GM23338 (cell line): ENCODE data around the gene COL18A1. TPM values are rescaled to one million over a fixed set of nuclear protein-coding genes. Genes with fewer than 3 reads are reported as not detected.

ENCODE experiments used
- ATAC-seq: fragments of 200-7000 bp; cut with Tn5 transposase; 3 replicates; pipeline ENCODE4 v1.9.1; 2020
- DNase-seq: peaks from one replicate; pipeline ENCODE4 v3.0.0-alpha.2; 2015; ENCODE audit warnings: low spot score
- H2AFZ ChIP-seq: fragments of 200-600 bp; sonication (generic); 2 replicates; pipeline ENCODE4 v1.8.0; 2016; ENCODE audit warnings: antibody characterized with exemption, mild to moderate bottlenecking, moderate library complexity
- H3F3A ChIP-seq: fragments of 200-600 bp; sonication (generic); replicated peaks from 2 replicates; pipeline ENCODE4 v1.8.0; 2017; ENCODE audit warnings: antibody characterized with exemption, mixed run types, low read depth
- H3K27ac ChIP-seq: fragments of 200-600 bp; sonication (generic); 2 replicates; pipeline ENCODE4 v1.6.1; 2016; ENCODE audit warnings: low read depth
- H3K27me3 ChIP-seq: fragments of 200-600 bp; sonication (generic); 2 replicates; pipeline ENCODE4 v1.8.0; 2016; ENCODE audit warnings: mild to moderate bottlenecking, mixed run types, moderate library complexity; ENCODE audit not compliant: insufficient read depth
- H3K36me3 ChIP-seq: fragments of 200-600 bp; sonication (generic); 2 replicates; pipeline ENCODE4 v1.8.0; 2016; ENCODE audit warnings: mild to moderate bottlenecking; ENCODE audit not compliant: insufficient read depth
- H3K4me1 ChIP-seq: fragments of 200-600 bp; sonication (generic); 2 replicates; pipeline ENCODE4 v1.8.0; 2016; ENCODE audit warnings: mild to moderate bottlenecking, moderate library complexity; ENCODE audit not compliant: insufficient read depth
- H3K4me2 ChIP-seq: fragments of 200-600 bp; sonication (generic); 2 replicates; pipeline ENCODE4 v1.7.1; 2017; ENCODE audit warnings: mixed run types
- H3K4me3 ChIP-seq: fragments of 200-600 bp; sonication (generic); 2 replicates; pipeline ENCODE4 v1.6.1; 2016; ENCODE audit warnings: mixed run types
- H3K79me2 ChIP-seq: fragments of 200-600 bp; sonication (generic); replicated peaks from 2 replicates; pipeline ENCODE4 v1.8.0; 2017; ENCODE audit warnings: mild to moderate bottlenecking; ENCODE audit not compliant: insufficient read depth
- H3K9me2 ChIP-seq: fragments of 200-600 bp; sonication (generic); 2 replicates; pipeline ENCODE4 v1.8.0; 2017; ENCODE audit not compliant: insufficient read depth
- H4K20me1 ChIP-seq: fragments of 200-600 bp; sonication (generic); replicated peaks from 2 replicates; pipeline ENCODE4 v1.8.0; 2017; ENCODE audit warnings: mild to moderate bottlenecking; ENCODE audit not compliant: insufficient read depth
- H3K27ac Mint-ChIP-seq: 2 replicates; pipeline ENCODE4 v1.8.0; 2020; ENCODE audit warnings: inconsistent platforms, mild to moderate bottlenecking, moderate library complexity, mixed read lengths
- H3K27me3 Mint-ChIP-seq: 3 replicates; pipeline ENCODE4 v1.8.0; 2022; ENCODE audit warnings: low read depth, mild to moderate bottlenecking, moderate library complexity, mixed read lengths, inconsistent platforms; ENCODE audit not compliant: insufficient read depth, poor library complexity
- H3K36me3 Mint-ChIP-seq: 3 replicates; pipeline ENCODE4 v1.8.0; 2021; ENCODE audit warnings: low read depth, mild to moderate bottlenecking, inconsistent platforms, moderate library complexity, mixed read lengths
- H3K4me1 Mint-ChIP-seq: 3 replicates; pipeline ENCODE4 v1.8.0; 2020; ENCODE audit warnings: mild to moderate bottlenecking, inconsistent platforms, mixed read lengths
- H3K4me3 Mint-ChIP-seq: 3 replicates; pipeline ENCODE4 v1.8.0; 2021; ENCODE audit warnings: moderate library complexity, mild to moderate bottlenecking, inconsistent platforms, mixed read lengths
- H3K9me3 Mint-ChIP-seq: 3 replicates; pipeline ENCODE4 v1.8.0; 2020; ENCODE audit warnings: moderate library complexity, mild to moderate bottlenecking, inconsistent platforms, mixed read lengths
- CREB1 ChIP-seq: fragments of 250-450 bp; sonication (Bioruptor Pico); IDR thresholded peaks from 2 replicates; pipeline ENCODE4 v1.5.0; 2020; ENCODE audit warnings: low read depth, mild to moderate bottlenecking, moderate library complexity
- EZH2 ChIP-seq: fragments of 200-600 bp; sonication (generic); IDR thresholded peaks from one replicate; pipeline ENCODE4 v1.8.0; 2017; ENCODE audit warnings: antibody characterized with exemption, mild to moderate bottlenecking, low read depth; ENCODE audit not compliant: unreplicated experiment
- EZH2phosphoT487 ChIP-seq: fragments of 200-600 bp; sonication (generic); IDR thresholded peaks from one replicate; pipeline ENCODE4 v1.8.1; 2018; ENCODE audit warnings: antibody characterized with exemption; ENCODE audit not compliant: unreplicated experiment
- POLR2AphosphoS5 ChIP-seq: IDR thresholded peaks from 2 replicates; pipeline ENCODE4 v1.6.1; 2016; ENCODE audit warnings: antibody characterized with exemption, low read depth
- ZNF331 ChIP-seq: fragments of 250-450 bp; sonication (Bioruptor Pico); IDR thresholded peaks from 2 replicates; pipeline ENCODE4 v1.5.0; 2020; ENCODE audit warnings: low read depth, mild to moderate bottlenecking, moderate library complexity
- ZNF462 ChIP-seq: fragments of 250-450 bp; sonication (Bioruptor Pico); IDR thresholded peaks from 2 replicates; pipeline ENCODE4 v1.5.0; 2020; ENCODE audit warnings: mild to moderate bottlenecking, moderate library complexity
- polyA plus RNA-seq: library from polyadenylated mRNA; unstranded; fragments of >200 nt; fragmentation: Nextera tagmentation; extraction: Ambion mirVana; gene quantifications from 2 replicates; pipeline ENCODE4 v1.2.1, GENCODE V29; 2016
- total RNA-seq: library from RNA; depleted of rRNA; stranded (reverse); fragments of >200 nt; shearing (Covaris generic); gene quantifications from 2 replicates; pipeline ENCODE4 v1.2.3, GENCODE V29; 2014
- TF ChIP-seq, protein P1 (sequence below): IDR thresholded peaks from one replicate; pipeline ENCODE4 v1.6.1; 2018; ENCODE audit warnings: antibody characterized with exemption; ENCODE audit not compliant: unreplicated experiment
- TF ChIP-seq, protein P2 (sequence below), 2 experiments: fragments of 200-600 bp in 1 of 2; sonication (generic) in 1 of 2; conservative IDR thresholded peaks; 2 replicates each; pipeline versions ENCODE4 v1.5.1 to v1.6.1; 2016 to 2017; ENCODE audit warnings: antibody characterized with exemption in 2 of 2, low read depth in 2 of 2, mild to moderate bottlenecking in 2 of 2, moderate library complexity in 1 of 2
- TF ChIP-seq, protein P3 (sequence below): IDR thresholded peaks from 2 replicates; pipeline ENCODE4 v1.6.1; 2016; ENCODE audit warnings: antibody characterized with exemption

Gene COL18A1
- total and polyA plus RNA-seq, 2 experiments from 2014 or later: 38.4 to 430 TPM

GRCh38 chr21:45374826-45375455 lies 30.0 kb upstream of the COL18A1 start:
- TF ChIP-seq EZH2 (no peak), POLR2AphosphoS5 (no peak), CREB1 (CRISPR knock-in tag) (no peak), ZNF462 (CRISPR knock-in tag) (no peak), EZH2phosphoT487 (no peak), ZNF331 (CRISPR knock-in tag) (no peak)
- TF ChIP-seq, protein P1, sequence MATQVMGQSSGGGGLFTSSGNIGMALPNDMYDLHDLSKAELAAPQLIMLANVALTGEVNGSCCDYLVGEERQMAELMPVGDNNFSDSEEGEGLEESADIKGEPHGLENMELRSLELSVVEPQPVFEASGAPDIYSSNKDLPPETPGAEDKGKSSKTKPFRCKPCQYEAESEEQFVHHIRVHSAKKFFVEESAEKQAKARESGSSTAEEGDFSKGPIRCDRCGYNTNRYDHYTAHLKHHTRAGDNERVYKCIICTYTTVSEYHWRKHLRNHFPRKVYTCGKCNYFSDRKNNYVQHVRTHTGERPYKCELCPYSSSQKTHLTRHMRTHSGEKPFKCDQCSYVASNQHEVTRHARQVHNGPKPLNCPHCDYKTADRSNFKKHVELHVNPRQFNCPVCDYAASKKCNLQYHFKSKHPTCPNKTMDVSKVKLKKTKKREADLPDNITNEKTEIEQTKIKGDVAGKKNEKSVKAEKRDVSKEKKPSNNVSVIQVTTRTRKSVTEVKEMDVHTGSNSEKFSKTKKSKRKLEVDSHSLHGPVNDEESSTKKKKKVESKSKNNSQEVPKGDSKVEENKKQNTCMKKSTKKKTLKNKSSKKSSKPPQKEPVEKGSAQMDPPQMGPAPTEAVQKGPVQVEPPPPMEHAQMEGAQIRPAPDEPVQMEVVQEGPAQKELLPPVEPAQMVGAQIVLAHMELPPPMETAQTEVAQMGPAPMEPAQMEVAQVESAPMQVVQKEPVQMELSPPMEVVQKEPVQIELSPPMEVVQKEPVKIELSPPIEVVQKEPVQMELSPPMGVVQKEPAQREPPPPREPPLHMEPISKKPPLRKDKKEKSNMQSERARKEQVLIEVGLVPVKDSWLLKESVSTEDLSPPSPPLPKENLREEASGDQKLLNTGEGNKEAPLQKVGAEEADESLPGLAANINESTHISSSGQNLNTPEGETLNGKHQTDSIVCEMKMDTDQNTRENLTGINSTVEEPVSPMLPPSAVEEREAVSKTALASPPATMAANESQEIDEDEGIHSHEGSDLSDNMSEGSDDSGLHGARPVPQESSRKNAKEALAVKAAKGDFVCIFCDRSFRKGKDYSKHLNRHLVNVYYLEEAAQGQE: no peak
- TF ChIP-seq, protein P2, sequence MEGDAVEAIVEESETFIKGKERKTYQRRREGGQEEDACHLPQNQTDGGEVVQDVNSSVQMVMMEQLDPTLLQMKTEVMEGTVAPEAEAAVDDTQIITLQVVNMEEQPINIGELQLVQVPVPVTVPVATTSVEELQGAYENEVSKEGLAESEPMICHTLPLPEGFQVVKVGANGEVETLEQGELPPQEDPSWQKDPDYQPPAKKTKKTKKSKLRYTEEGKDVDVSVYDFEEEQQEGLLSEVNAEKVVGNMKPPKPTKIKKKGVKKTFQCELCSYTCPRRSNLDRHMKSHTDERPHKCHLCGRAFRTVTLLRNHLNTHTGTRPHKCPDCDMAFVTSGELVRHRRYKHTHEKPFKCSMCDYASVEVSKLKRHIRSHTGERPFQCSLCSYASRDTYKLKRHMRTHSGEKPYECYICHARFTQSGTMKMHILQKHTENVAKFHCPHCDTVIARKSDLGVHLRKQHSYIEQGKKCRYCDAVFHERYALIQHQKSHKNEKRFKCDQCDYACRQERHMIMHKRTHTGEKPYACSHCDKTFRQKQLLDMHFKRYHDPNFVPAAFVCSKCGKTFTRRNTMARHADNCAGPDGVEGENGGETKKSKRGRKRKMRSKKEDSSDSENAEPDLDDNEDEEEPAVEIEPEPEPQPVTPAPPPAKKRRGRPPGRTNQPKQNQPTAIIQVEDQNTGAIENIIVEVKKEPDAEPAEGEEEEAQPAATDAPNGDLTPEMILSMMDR (conservative IDR thresholded peaks at IDR 0.05; ENCODE audit: low read depth in 2 of 2): no peak
- TF ChIP-seq, protein P3, sequence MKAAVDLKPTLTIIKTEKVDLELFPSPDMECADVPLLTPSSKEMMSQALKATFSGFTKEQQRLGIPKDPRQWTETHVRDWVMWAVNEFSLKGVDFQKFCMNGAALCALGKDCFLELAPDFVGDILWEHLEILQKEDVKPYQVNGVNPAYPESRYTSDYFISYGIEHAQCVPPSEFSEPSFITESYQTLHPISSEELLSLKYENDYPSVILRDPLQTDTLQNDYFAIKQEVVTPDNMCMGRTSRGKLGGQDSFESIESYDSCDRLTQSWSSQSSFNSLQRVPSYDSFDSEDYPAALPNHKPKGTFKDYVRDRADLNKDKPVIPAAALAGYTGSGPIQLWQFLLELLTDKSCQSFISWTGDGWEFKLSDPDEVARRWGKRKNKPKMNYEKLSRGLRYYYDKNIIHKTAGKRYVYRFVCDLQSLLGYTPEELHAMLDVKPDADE: no peak
- no peak overlapping the region for H3K4me3 ChIP-seq
- DNase-seq: no peak
- no peak overlapping the region for H3K4me2 ChIP-seq
- Mint-ChIP-seq H3K27me3 (peaks cover 10% of the 10 kb centered on the region), H3K27ac (no peak overlapping the region), H3K36me3 (peaks cover 17% of the 10 kb centered on the region), H3K4me3 (no peak overlapping the region), H3K4me1 (peaks cover 24% of the 10 kb centered on the region), H3K9me3 (peaks cover 14% of the 10 kb centered on the region)
- peaks cover 9% of the 10 kb centered on the region; the same call in 1 of the 2 replicates for H3F3A ChIP-seq
- H3K4me1 ChIP-seq: peaks cover 7% of the 10 kb centered on the region; the same call in 1 of the 2 replicates
- no peak overlapping the region for H2AFZ ChIP-seq
- H3K9me2 ChIP-seq: no peaks in the 10 kb centered on the region
- ATAC-seq: no peak
- H3K79me2 ChIP-seq: no peaks in the 10 kb centered on the region
- H4K20me1 ChIP-seq: no peaks in the 10 kb centered on the region
- H3K36me3 ChIP-seq: no peaks in the 10 kb centered on the region
- H3K27me3 ChIP-seq: no peaks in the 10 kb centered on the region
- no peak overlapping the region for H3K27ac ChIP-seq
